ENCODE measurements around the gene EPC1.
"Not testable (repeated sequence)": the region's sequence is repeated elsewhere in the genome, so short reads cannot be mapped to it uniquely, and the experiment has no call there.

EPC1 gene

DNA sequence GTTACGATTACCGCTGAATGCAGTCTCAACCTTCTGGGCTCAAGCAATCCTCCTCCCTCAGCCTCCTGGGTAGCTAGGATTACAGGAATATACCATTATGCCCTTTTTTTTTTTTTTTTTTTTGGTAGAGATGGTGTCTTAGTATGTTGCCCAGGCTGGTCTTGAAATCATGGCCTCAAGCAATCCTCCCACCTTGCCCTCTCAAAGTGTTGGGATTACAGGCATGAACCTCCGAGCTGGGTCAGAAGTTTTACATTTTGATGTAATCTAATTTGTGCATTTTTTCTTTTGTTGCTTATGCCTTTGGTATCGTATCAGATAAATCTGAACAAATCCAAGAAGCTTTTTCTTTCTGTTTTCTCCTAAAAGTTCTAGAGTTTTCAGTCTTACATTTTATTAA is 87.4 kb downstream of the EPC1 start:
- no peak overlapping the region for H3K4me3 ChIP-seq (ENCODE audit: low read depth, low read length)
- TF ChIP-seq, protein P1, sequence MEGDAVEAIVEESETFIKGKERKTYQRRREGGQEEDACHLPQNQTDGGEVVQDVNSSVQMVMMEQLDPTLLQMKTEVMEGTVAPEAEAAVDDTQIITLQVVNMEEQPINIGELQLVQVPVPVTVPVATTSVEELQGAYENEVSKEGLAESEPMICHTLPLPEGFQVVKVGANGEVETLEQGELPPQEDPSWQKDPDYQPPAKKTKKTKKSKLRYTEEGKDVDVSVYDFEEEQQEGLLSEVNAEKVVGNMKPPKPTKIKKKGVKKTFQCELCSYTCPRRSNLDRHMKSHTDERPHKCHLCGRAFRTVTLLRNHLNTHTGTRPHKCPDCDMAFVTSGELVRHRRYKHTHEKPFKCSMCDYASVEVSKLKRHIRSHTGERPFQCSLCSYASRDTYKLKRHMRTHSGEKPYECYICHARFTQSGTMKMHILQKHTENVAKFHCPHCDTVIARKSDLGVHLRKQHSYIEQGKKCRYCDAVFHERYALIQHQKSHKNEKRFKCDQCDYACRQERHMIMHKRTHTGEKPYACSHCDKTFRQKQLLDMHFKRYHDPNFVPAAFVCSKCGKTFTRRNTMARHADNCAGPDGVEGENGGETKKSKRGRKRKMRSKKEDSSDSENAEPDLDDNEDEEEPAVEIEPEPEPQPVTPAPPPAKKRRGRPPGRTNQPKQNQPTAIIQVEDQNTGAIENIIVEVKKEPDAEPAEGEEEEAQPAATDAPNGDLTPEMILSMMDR (IDR thresholded peaks at IDR 0.05; ENCODE audit: low read depth, low read length): no peak

DNA sequence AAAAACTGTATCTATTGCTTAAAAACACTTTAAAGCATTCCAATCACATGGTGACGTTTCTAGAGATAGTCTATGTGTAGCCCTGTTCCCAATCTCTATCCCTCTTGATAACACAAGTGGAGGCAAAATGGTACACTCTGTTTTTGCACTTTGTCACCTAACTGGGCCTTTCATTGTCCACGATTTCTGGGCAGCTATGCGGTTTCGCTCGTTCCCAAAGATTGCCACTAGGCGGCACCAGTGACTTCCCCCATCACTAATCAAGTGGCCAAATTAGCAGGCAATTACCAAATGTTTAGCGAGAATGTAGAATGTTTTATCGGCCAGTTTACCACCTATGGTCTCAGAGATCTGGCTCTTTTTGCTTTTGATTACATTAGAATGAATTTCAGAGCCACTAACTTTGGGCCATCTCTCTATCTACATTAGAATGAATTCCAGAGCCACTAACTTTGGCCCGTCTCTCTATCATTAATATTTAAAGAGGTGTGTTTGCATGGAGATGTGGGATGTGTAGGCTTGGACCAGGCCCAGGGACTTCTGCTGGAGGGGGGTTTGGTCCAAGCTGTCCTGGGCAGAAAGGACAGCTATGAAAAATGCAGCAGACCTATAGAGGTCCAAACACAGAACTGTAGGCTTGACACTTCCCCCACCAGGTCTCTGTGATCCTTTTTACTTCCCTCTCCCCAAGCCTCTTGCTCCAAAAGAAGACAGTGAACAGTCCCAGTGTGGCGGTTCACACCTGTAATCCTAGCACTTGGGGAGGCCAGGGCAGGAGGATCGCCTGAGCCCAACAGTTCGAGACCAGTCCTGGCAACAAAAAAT is 90.1 kb downstream of the EPC1 start:
- H3K4me3 ChIP-seq (ENCODE audit: low read depth, low read length): no peak overlapping the region
- TF ChIP-seq, protein P1 (IDR thresholded peaks at IDR 0.05; ENCODE audit: low read depth, low read length): peak; percentile 96

DNA sequence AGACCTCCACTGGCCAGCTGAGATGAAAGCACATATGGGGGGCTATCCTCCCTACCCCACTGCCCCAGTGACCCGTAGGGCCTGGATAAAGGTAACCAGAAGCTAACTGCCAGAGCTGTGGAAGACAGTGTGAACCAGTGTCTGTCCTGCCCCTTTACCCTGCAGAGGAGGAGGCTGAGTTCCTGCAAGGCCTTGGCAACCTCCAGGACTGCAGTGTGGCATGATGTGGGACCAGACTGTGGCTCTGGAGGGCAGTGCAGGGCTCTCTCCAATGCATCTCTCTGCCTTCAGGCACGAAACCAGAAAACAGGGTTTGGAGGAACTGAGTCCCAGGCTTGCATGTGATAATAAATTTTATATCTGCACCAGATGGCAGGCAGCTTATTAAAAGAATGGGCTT is 93.1 kb downstream of the EPC1 start:
- TF ChIP-seq, protein P1 (IDR thresholded peaks at IDR 0.05; ENCODE audit: low read depth, low read length): no peak

GRCh38 chr10:32253276-32253675 is 93.7 kb downstream of the EPC1 start:
- TF ChIP-seq, protein P1 (IDR thresholded peaks at IDR 0.05; ENCODE audit: low read depth, low read length): no peak
- no peak overlapping the region for H3K4me3 ChIP-seq (ENCODE audit: low read depth, low read length)

More for the DNA sequence above, 93.1 kb downstream of the EPC1 start:
- no peak overlapping the region for H3K4me3 ChIP-seq (ENCODE audit: low read depth, low read length)

- not testable (repeated sequence) for H3K4me3 ChIP-seq (ENCODE audit: low read depth, low read length)
Measured at GRCh38 chr10:32250489-32250888, 96.5 kb downstream of the EPC1 start.

- TF ChIP-seq, protein P1 (IDR thresholded peaks at IDR 0.05; ENCODE audit: low read depth, low read length): no peak
- H3K4me3 ChIP-seq (ENCODE audit: low read depth, low read length): no peak overlapping the region
Measured at GRCh38 chr10:32246685-32247084, 100.3 kb downstream of the EPC1 start.

- TF ChIP-seq, protein P1 (IDR thresholded peaks at IDR 0.05; ENCODE audit: low read depth, low read length): no peak
- H3K4me3 ChIP-seq (ENCODE audit: low read depth, low read length): no peak overlapping the region
Measured at GRCh38 chr10:32245760-32246159, 101.2 kb downstream of the EPC1 start.
